ENCODE results near the gene RHBDD2. TPM values are rescaled to one million over a fixed set of nuclear protein-coding genes. Genes with fewer than 3 reads are reported as not detected.

Gene RHBDD2
- total and polyA plus RNA-seq, 2 experiments from 2014 or later, result 61.1 to 178 TPM

GRCh38 chr7:75920431-75921161 lies 41.8 kb downstream of the RHBDD2 start:
- Histone ChIP-seq H4K20me1 (ENCODE audit: insufficient read depth, poor library complexity, severe bottlenecking) (peaks cover 21% of the 10 kb centered on the region), H3K27ac (peak overlapping the region; percentile 81), H3K79me2 (peaks cover 96% of the 10 kb centered on the region), H3K4me2 (peak overlapping the region; percentile 11), H3K27me3 (no peaks in the 10 kb centered on the region), H3K36me3 (replicated peaks; ENCODE audit: insufficient read depth, low read depth) (no peaks in the 10 kb centered on the region), H3K4me1 (ENCODE audit: insufficient read depth) (peaks cover 13% of the 10 kb centered on the region), H3K9me2 (replicated peaks; ENCODE audit: insufficient read depth) (no peaks in the 10 kb centered on the region), H3K9me3 (ENCODE audit: low read depth) (no peaks in the 10 kb centered on the region), H3K4me3 (no peak overlapping the region), H2AFZ (no peak overlapping the region)
- 88% methylated on average over 19 of the region's 19 CpGs for WGBS (ENCODE audit: low lambda C conversion rate, missing lambda C conversion rate)
- DNase-seq (ENCODE audit: low spot score), result peak; percentile 76
- TF ChIP-seq EZH2phosphoT487 (IDR thresholded peaks at IDR 0.05; ENCODE audit: low read depth, severe bottlenecking, unreplicated experiment) (no peak), CTCF (IDR thresholded peaks at IDR 0.05; ENCODE audit: poor library complexity) (no peak), EZH2 (IDR thresholded peaks at IDR 0.05; ENCODE audit: borderline replicate concordance) (no peak)

DNA sequence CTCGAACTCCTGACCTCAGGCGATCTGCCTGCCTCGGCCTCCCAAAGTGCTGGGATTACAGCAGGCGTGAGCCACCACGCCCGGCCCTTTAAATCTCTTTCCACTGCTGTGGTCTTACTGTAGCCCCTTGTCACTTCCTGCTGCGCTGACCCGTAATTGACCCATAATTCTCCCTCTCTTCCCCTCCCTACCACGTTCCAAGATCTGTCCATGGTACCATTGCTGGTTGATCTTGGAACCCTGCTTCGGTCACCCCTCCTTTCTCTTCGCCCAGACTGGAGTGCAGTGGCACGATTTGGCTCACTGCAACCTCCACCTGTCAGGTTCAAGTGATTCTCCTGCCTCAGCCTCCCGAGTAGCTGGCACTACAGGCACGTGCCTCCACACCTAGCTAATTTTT lies 42.6 kb downstream of the RHBDD2 start:
- H3K4me1 ChIP-seq (ENCODE audit: insufficient read depth), result peaks cover 9% of the 10 kb centered on the region
- no peak overlapping the region for H2AFZ ChIP-seq
- no peaks in the 10 kb centered on the region for H3K9me2 ChIP-seq (replicated peaks; ENCODE audit: insufficient read depth)
- H3K9me3 ChIP-seq (ENCODE audit: low read depth), result no peaks in the 10 kb centered on the region
- peak overlapping the region; percentile 81 for H3K27ac ChIP-seq
- H3K79me2 ChIP-seq, result peaks cover 96% of the 10 kb centered on the region
- 86% methylated on average over 14 of the region's 14 CpGs for WGBS (ENCODE audit: low lambda C conversion rate, missing lambda C conversion rate)
- no peak overlapping the region for H3K4me2 ChIP-seq
- TF ChIP-seq EZH2 (IDR thresholded peaks at IDR 0.05; ENCODE audit: borderline replicate concordance) (no peak), EZH2phosphoT487 (IDR thresholded peaks at IDR 0.05; ENCODE audit: low read depth, severe bottlenecking, unreplicated experiment) (no peak), CTCF (IDR thresholded peaks at IDR 0.05; ENCODE audit: poor library complexity) (no peak)
- no peak overlapping the region for H3K4me3 ChIP-seq
- DNase-seq (ENCODE audit: low spot score), result no peak
- peaks cover 22% of the 10 kb centered on the region for H4K20me1 ChIP-seq (ENCODE audit: insufficient read depth, poor library complexity, severe bottlenecking)
- H3K36me3 ChIP-seq (replicated peaks; ENCODE audit: insufficient read depth, low read depth), result no peaks in the 10 kb centered on the region
- no peaks in the 10 kb centered on the region for H3K27me3 ChIP-seq

DNA sequence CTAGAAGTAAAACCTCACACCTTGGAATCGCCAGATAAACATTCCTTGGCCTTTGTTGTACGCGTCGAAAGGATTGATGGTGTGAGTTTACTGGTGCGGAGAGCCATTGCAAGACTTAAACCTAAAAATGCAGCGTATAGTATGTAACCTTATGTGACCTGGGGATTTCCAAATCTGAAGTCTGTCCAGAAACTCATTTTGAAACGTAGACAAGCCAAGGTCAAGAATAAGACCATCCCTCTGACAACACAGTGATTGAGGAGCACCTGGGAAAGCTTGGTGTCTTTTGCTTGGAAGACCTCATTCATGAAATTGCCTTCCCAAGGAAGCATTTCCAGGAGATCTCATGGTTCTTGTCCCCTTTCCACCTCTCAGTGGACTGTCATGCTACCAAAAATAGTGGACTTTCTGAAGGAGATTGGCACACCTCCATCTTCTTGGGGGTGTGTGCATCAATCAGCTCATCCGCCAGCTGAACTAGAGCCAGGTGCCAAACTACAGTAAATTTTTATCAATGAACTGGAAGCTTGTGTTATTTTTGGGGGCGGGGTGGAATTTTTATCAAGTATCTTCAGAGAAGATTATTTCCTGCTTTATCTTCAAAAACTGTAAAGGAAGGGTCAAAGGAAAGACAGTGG lies 44.3 kb downstream of the RHBDD2 start:
- no peak for DNase-seq (ENCODE audit: low spot score)
- Histone ChIP-seq H3K27me3 (no peaks in the 10 kb centered on the region), H2AFZ (no peak overlapping the region), H3K9me2 (replicated peaks; ENCODE audit: insufficient read depth) (no peaks in the 10 kb centered on the region), H3K36me3 (replicated peaks; ENCODE audit: insufficient read depth, low read depth) (no peaks in the 10 kb centered on the region), H3K27ac (no peak overlapping the region), H3K4me3 (no peak overlapping the region), H4K20me1 (ENCODE audit: insufficient read depth, poor library complexity, severe bottlenecking) (peaks cover 19% of the 10 kb centered on the region), H3K4me1 (ENCODE audit: insufficient read depth) (peaks cover 8% of the 10 kb centered on the region), H3K4me2 (no peak overlapping the region), H3K79me2 (peaks cover 96% of the 10 kb centered on the region), H3K9me3 (ENCODE audit: low read depth) (no peaks in the 10 kb centered on the region)
- 91% methylated on average over 9 of the region's 9 CpGs for WGBS (ENCODE audit: low lambda C conversion rate, missing lambda C conversion rate)
- TF ChIP-seq EZH2phosphoT487 (IDR thresholded peaks at IDR 0.05; ENCODE audit: low read depth, severe bottlenecking, unreplicated experiment), result no peak
- no peak for TF ChIP-seq CTCF (IDR thresholded peaks at IDR 0.05; ENCODE audit: poor library complexity)
- no peak for TF ChIP-seq EZH2 (IDR thresholded peaks at IDR 0.05; ENCODE audit: borderline replicate concordance)
